Stimulated activated naive CD8-positive, alpha-beta T cell treated with anti-CD3 and anti-CD28 coated beads, Interleukin-15, amount 100 ng/mL, for 72 hours (primary cell): ENCODE data around the gene ASPHD2.

Experiments
- ATAC-seq: fragments of 150-1000 bp; cut with Tn5 transposase; 2 replicates; pipeline ENCODE4 v1.10.0; 2021; ENCODE audit warnings: mild to moderate bottlenecking, moderate library complexity
- DNase-seq, 2 donors: peaks; one replicate each; pipeline ENCODE4 v3.0.0; 2021 to 2022
- H3K27ac Mint-ChIP-seq, 2 donors: one replicate each; pipeline ENCODE4 v1.8.0; 2022; ENCODE audit warnings: mild to moderate bottlenecking in 2 of 2, mixed read lengths in 2 of 2, moderate library complexity in 2 of 2
- H3K27me3 Mint-ChIP-seq: one replicate; pipeline ENCODE4 v1.8.0; 2022; ENCODE audit warnings: mixed read lengths
- H3K4me1 Mint-ChIP-seq: one replicate; pipeline ENCODE4 v1.8.0; 2022; ENCODE audit warnings: mild to moderate bottlenecking, mixed read lengths
- H3K4me3 Mint-ChIP-seq, 2 donors: one replicate each; pipeline ENCODE4 v1.8.0; 2022; ENCODE audit warnings: mild to moderate bottlenecking in 2 of 2, mixed read lengths in 2 of 2, moderate library complexity in 1 of 2
- H3K9me3 Mint-ChIP-seq, 2 donors: one replicate each; pipeline ENCODE4 v1.8.0; 2022; ENCODE audit warnings: mixed read lengths in 2 of 2

The ASPHD2 gene

DNA sequence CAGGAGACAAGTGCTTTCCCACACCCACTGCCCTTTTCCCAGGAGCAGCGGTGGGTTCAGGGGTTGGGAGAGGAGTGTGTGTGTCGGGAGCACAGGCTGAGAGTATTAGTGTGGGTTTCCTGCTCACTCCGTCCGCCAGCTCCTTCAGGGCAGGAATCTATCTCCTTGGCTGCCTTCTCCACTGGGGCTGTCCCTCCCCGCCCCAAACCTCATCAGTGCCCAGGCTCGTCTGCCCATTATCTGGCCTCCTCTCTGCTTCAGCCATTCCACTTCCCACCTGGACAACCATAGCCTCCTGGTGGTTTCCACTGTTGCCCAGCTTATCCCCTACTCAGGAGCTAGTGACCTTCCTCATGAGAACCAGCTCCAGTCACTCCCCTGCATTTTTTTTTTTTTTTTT is 19.9 kb downstream of the ASPHD2 start:
- H3K27me3 Mint-ChIP-seq = no peaks in the 10 kb centered on the region
- no peak overlapping the region for H3K4me3 Mint-ChIP-seq
- peaks cover 6% of the 10 kb centered on the region for H3K4me1 Mint-ChIP-seq
- DNase-seq = no peak
- no peak overlapping the region for H3K27ac Mint-ChIP-seq
- no peaks in the 10 kb centered on the region for H3K9me3 Mint-ChIP-seq
- no peak for ATAC-seq

GRCh38 chr22:26450453-26451185 is 21.6 kb downstream of the ASPHD2 start:
- Mint-ChIP-seq H3K9me3 (no peaks in the 10 kb centered on the region), H3K4me1 (peaks cover 6% of the 10 kb centered on the region), H3K27me3 (no peaks in the 10 kb centered on the region), H3K27ac (no peak overlapping the region), H3K4me3 (no peak overlapping the region)
- no peak for DNase-seq
- no peak for ATAC-seq

GRCh38 chr22:26452236-26453016 is 23.4 kb downstream of the ASPHD2 start:
- no peak overlapping the region for H3K4me3 Mint-ChIP-seq
- H3K27me3 Mint-ChIP-seq = no peaks in the 10 kb centered on the region
- ATAC-seq (no peak), DNase-seq (no peak)
- H3K27ac Mint-ChIP-seq = no peak overlapping the region
- no peaks in the 10 kb centered on the region for H3K9me3 Mint-ChIP-seq
- H3K4me1 Mint-ChIP-seq = peaks cover 6% of the 10 kb centered on the region

DNA sequence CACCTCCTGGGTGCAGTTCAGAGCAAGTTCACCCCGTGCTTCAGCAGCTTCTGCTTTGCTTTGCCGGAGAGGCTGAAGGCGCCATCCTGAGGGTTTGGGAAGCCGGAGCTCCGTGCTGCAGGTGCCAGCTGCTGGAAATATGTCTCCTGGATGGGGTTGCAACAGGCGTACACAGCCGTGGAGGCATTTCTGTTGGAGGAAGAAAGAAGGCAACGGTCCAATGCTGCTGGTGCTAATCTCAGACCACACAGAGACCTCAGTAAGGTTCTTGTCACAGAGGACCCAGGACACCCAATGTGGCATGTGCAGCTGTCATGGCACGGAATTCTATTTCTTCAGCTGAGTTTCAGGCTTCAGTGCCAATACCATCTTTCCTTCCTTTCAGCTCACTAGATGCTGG is 24.2 kb downstream of the ASPHD2 start:
- ATAC-seq = no peak

GRCh38 chr22:26453812-26454500 is 24.9 kb downstream of the ASPHD2 start:
- no peak overlapping the region for H3K4me3 Mint-ChIP-seq
- no peaks in the 10 kb centered on the region for H3K27me3 Mint-ChIP-seq
- no peak for DNase-seq
- ATAC-seq = no peak
- no peaks in the 10 kb centered on the region for H3K4me1 Mint-ChIP-seq
- no peaks in the 10 kb centered on the region for H3K9me3 Mint-ChIP-seq
- no peak overlapping the region for H3K27ac Mint-ChIP-seq

More for the DNA sequence above, 24.2 kb downstream of the ASPHD2 start:
- DNase-seq = no peak
- H3K27ac Mint-ChIP-seq = no peak overlapping the region
- H3K9me3 Mint-ChIP-seq = no peaks in the 10 kb centered on the region
- H3K4me1 Mint-ChIP-seq = peaks cover under 1% of the 10 kb centered on the region
- H3K27me3 Mint-ChIP-seq = no peaks in the 10 kb centered on the region
- H3K4me3 Mint-ChIP-seq = no peak overlapping the region

DNA sequence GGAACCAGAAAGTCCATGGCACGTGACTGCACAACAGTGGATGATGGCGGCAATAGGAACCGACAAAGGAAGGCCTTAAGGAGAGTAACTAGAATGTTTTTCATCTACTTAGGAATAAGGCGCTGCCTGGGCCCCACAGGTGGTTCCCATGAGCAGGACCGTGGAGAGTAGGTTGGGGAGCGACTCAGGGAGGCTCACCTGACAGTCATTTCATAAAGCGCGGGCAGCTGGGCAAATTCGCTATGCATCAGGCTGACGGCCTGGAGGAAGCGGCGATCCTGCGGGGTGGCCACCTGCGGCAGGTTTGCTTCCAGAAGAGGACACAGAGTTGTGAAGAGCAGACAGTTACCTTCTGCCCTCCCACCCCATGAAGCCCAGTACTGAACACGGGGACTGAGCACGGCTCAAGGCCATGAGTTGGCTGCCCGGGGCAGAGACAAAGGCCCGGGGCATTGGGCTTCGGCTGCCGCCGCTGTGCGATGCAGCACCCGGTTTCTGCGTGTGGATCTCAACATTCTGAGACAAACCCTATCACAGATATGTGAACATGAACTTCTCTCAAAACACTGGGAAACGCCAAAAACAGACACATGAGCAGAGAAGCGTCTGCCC is 28.7 kb downstream of the ASPHD2 start:
- Mint-ChIP-seq H3K4me1 (no peaks in the 10 kb centered on the region), H3K27me3 (no peaks in the 10 kb centered on the region), H3K4me3 (no peak overlapping the region), H3K27ac (no peak overlapping the region), H3K9me3 (no peaks in the 10 kb centered on the region)
- DNase-seq (no peak), ATAC-seq (no peak)

DNA sequence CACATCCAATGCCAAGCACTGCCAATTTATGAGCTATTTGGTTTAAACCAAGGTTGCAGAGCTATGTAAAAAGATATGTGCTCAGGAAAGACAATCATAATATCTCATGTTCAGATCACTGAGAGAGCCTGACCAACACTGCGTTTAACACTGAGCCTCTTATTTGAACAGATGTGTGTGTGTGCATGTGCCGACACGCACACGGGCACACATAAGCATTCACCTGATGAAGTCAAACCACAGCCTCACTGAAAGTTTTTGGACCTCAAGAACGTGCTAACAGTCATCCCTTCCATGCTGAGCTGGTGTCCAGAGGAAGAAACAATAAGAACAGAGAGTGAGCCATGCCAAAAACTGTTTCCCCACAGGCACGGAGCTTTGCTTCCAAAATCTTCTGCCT is 31.1 kb downstream of the ASPHD2 start:
- H3K4me3 Mint-ChIP-seq = no peak overlapping the region
- no peaks in the 10 kb centered on the region for H3K9me3 Mint-ChIP-seq
- peak overlapping the region in 1 of 2 donors; percentile 5 for H3K27ac Mint-ChIP-seq
- H3K27me3 Mint-ChIP-seq = no peaks in the 10 kb centered on the region
- H3K4me1 Mint-ChIP-seq = no peaks in the 10 kb centered on the region
- ATAC-seq = no peak
- no peak for DNase-seq

- Mint-ChIP-seq H3K9me3 (no peaks in the 10 kb centered on the region), H3K4me1 (no peaks in the 10 kb centered on the region), H3K4me3 (no peak overlapping the region), H3K27me3 (no peaks in the 10 kb centered on the region), H3K27ac (no peak overlapping the region)
- ATAC-seq (no peak), DNase-seq (no peak)
Observed at GRCh38 chr22:26461188-26461810, 32.2 kb downstream of the ASPHD2 start.

- DNase-seq (no peak), ATAC-seq (no peak)
- Mint-ChIP-seq H3K4me1 (no peaks in the 10 kb centered on the region), H3K27ac (no peak overlapping the region), H3K9me3 (no peaks in the 10 kb centered on the region), H3K4me3 (no peak overlapping the region), H3K27me3 (no peaks in the 10 kb centered on the region)
Observed at GRCh38 chr22:26462051-26462450, 33.0 kb downstream of the ASPHD2 start.

- no peaks in the 10 kb centered on the region for H3K27me3 Mint-ChIP-seq
- no peaks in the 10 kb centered on the region for H3K4me1 Mint-ChIP-seq
- no peak for ATAC-seq
- DNase-seq = no peak
- H3K27ac Mint-ChIP-seq = no peak overlapping the region
- H3K4me3 Mint-ChIP-seq = no peak overlapping the region
- no peaks in the 10 kb centered on the region for H3K9me3 Mint-ChIP-seq
Observed at GRCh38 chr22:26462641-26463040, 33.6 kb downstream of the ASPHD2 start.

GRCh38 chr22:26463101-26463661 is 34.1 kb downstream of the ASPHD2 start:
- ATAC-seq (no peak), DNase-seq (no peak)
- Mint-ChIP-seq H3K9me3 (no peaks in the 10 kb centered on the region), H3K4me3 (no peak overlapping the region), H3K27me3 (no peaks in the 10 kb centered on the region), H3K4me1 (no peaks in the 10 kb centered on the region), H3K27ac (no peak overlapping the region)

DNA sequence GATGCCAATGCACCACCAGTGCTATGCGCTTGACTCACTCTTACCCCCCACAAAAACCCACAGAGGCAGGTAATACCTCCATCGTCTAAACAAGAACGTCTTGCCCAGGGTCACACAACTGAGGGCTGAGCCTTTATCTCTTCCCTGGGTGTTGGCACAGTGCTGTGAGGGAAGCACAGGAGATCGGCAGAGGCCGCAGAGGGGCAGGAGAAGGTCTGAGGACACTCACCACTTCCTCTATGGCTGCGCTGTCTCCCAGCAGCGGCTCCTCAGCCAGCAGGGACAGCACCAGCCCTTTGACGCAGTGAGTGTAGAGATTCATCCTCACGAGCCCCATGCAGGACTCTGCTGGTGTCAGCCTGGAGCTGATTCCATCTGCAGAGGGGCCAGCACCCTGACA is 34.6 kb downstream of the ASPHD2 start:
- no peaks in the 10 kb centered on the region for H3K27me3 Mint-ChIP-seq
- DNase-seq (no peak), ATAC-seq (no peak)
- no peak overlapping the region for H3K4me3 Mint-ChIP-seq
- H3K27ac Mint-ChIP-seq = no peak overlapping the region
- H3K9me3 Mint-ChIP-seq = no peaks in the 10 kb centered on the region
- H3K4me1 Mint-ChIP-seq = no peaks in the 10 kb centered on the region

DNA sequence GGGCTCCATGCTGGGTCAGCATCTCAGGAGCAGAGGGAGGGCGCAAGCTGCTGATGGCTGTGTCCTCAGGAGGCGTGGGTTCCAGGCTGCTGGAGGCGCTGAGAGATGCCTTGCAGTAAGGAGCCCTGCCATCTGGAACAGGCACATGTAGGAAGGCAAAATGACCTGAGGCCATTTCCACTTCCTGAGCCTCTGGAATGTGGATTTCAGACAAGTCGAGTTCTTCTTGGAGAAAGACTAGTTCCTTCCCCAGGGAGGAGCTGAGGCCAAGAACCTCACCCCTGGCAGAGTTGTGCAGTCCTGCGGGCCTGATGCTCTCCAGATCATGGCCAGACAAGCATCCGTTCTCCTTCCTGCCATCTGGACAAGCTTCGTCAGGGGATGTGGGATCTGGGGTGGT is 35.3 kb downstream of the ASPHD2 start:
- H3K27me3 Mint-ChIP-seq = no peaks in the 10 kb centered on the region
- H3K4me3 Mint-ChIP-seq = no peak overlapping the region
- ATAC-seq (no peak), DNase-seq (no peak)
- no peaks in the 10 kb centered on the region for H3K9me3 Mint-ChIP-seq
- no peaks in the 10 kb centered on the region for H3K4me1 Mint-ChIP-seq
- H3K27ac Mint-ChIP-seq = peak overlapping the region in 1 of 2 donors; percentile 29

GRCh38 chr22:26466196-26466595 is 37.1 kb downstream of the ASPHD2 start:
- no peak for DNase-seq
- H3K4me1 Mint-ChIP-seq = no peaks in the 10 kb centered on the region
- no peaks in the 10 kb centered on the region for H3K27me3 Mint-ChIP-seq
- H3K4me3 Mint-ChIP-seq = no peak overlapping the region
- H3K27ac Mint-ChIP-seq = no peak overlapping the region
- ATAC-seq = no peak
- no peaks in the 10 kb centered on the region for H3K9me3 Mint-ChIP-seq

GRCh38 chr22:26470807-26471206 is 41.7 kb downstream of the ASPHD2 start:
- no peaks in the 10 kb centered on the region for H3K9me3 Mint-ChIP-seq
- DNase-seq = no peak
- peaks cover 6% of the 10 kb centered on the region for H3K4me1 Mint-ChIP-seq
- no peak overlapping the region for H3K27ac Mint-ChIP-seq
- H3K27me3 Mint-ChIP-seq = no peaks in the 10 kb centered on the region
- no peak for ATAC-seq
- H3K4me3 Mint-ChIP-seq = no peak overlapping the region
